Sigmoid colon (tissue), 7 donors: ENCODE results near the gene DTNA. TPM values are rescaled to one million over a fixed set of nuclear protein-coding genes. Genes with fewer than 3 reads are reported as not detected.
"Not testable (repeated sequence)": the region's sequence is repeated elsewhere in the genome, so short reads cannot be mapped to it uniquely, and the experiment has no call there.

Source experiments
- DNase-seq: peaks from one replicate; pipeline ENCODE4 v3.0.0-alpha.2; 2019
- H3K27ac ChIP-seq, 4 donors: fragments of 200-600 bp; sonication (generic); one replicate each; pipeline ENCODE4 v1.5.1; 2016 to 2019; ENCODE audit warnings: mild to moderate bottlenecking in 1 of 4
- H3K27me3 ChIP-seq, 3 donors: fragments of 200-600 bp; sonication (generic); one replicate each; pipeline ENCODE4 v1.5.1; 2019; ENCODE audit warnings: mild to moderate bottlenecking in 1 of 3
- H3K36me3 ChIP-seq, 4 donors: fragments of 200-600 bp; sonication (generic); one replicate each; pipeline ENCODE4 v1.5.1; 2016 to 2019
- H3K4me1 ChIP-seq, 4 donors: fragments of 200-600 bp; sonication (generic); one replicate each; pipeline ENCODE4 v1.5.1; 2017 to 2019
- H3K4me3 ChIP-seq, 4 donors: fragments of 200-600 bp; sonication (generic); one replicate each; pipeline ENCODE4 v1.5.1; 2017 to 2019; ENCODE audit warnings: mild to moderate bottlenecking in 2 of 4, moderate library complexity in 1 of 4
- H3K9me3 ChIP-seq, 4 donors: fragments of 200-600 bp in 3 of 4; sonication (generic) in 3 of 4; one replicate each; pipeline versions ENCODE4 v1.5.1 to v1.6.1; 2013 to 2019
- EP300 ChIP-seq, 4 donors: sonication (generic); formaldehyde crosslinking; IDR thresholded peaks; one replicate each; pipeline ENCODE4 v1.6.1; 2017; ENCODE audit warnings: antibody characterized with exemption in 4 of 4
- POLR2A ChIP-seq, 2 donors: fragments of 450-650 bp; IDR thresholded peaks; one replicate each; pipeline ENCODE4 v1.6.1; 2016; ENCODE audit warnings: antibody characterized with exemption in 2 of 2, mild to moderate bottlenecking in 2 of 2, moderate library complexity in 2 of 2
- POLR2AphosphoS5 ChIP-seq, 4 donors: sonication (generic); formaldehyde crosslinking; IDR thresholded peaks; one replicate each; pipeline ENCODE4 v1.6.1; 2017; ENCODE audit warnings: antibody characterized with exemption in 4 of 4
- WGBS, 2 donors: extraction: QIAGEN DNeasy Blood & Tissue Kit; methylation state at CpG; one replicate each; pipeline ENCODE4 v1.1.7; 2013; 5-methylcytosine and 5-hydroxymethylcytosine counted together
- intact Hi-C: fragments of 100-400 bp; cut with DNase I; formaldehyde crosslinking; loops from one replicate; pipeline ENCODE4 v1.15.1; 2023
- polyA plus RNA-seq, 3 donors: library from polyadenylated mRNA; stranded (reverse); fragments of 200-250 nt; gene quantifications; one replicate each; pipeline ENCODE4 v1.2.3, GENCODE V29; 2013
- total RNA-seq, 4 donors: library from RNA; depleted of rRNA; stranded (reverse); fragments of >200 nt; gene quantifications; one replicate each; pipeline ENCODE4 v1.1.0, GENCODE V29; 2016
- TF ChIP-seq, protein P1 (sequence below), 4 experiments: fragments of 450-650 bp in 3 of 4; fragments of 200-600 bp in 1 of 4; IDR thresholded peaks; one replicate each; pipeline ENCODE4 v1.5.1; 2016 to 2019; ENCODE audit warnings: antibody characterized with exemption in 4 of 4, mild to moderate bottlenecking in 3 of 4, moderate library complexity in 2 of 4
- donor health status: healthy with polysubstance abuse.
- donor health status: Bipolar disorder and iron deficiency.
- donor health status: healthy.

The DTNA gene
- total and polyA plus RNA-seq, 7 donors = 1.4 to 140 (median 71.9) TPM

DNA sequence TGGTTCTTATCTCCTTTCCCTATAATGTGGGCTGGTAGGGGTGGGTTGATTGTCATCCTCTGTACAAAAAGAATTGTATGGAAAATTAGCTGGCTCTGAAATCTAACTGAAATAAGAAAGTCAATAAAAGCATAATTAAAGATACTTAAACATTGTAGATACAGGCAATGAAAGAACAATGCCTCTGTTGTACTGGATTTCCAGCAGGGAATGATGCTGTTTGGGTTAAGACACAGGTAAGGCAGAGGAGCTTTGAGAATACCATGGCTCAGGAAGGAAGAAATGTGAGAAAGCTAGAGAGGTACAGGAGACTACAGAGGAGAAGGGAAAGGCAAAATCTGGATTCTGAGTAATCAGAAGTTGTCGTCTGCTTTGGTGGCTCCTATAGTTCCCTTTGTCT is 10.1 kb downstream of the DTNA start:
- Histone ChIP-seq H3K27me3 (no peaks in the 10 kb centered on the region), H3K9me3 (peaks cover 0 to 2% (median 1%) of the 10 kb centered on the region in 4 donors), H3K36me3 (no peaks in the 10 kb centered on the region), H3K4me1 (no peaks in the 10 kb centered on the region), H3K27ac (no peak overlapping the region), H3K4me3 (no peak overlapping the region)
- no peak for DNase-seq
- TF ChIP-seq POLR2AphosphoS5 (IDR thresholded peaks at IDR 0.05) (no peak), POLR2A (IDR thresholded peaks at IDR 0.05) (no peak), EP300 (IDR thresholded peaks at IDR 0.05) (no peak)
- TF ChIP-seq, protein P1, sequence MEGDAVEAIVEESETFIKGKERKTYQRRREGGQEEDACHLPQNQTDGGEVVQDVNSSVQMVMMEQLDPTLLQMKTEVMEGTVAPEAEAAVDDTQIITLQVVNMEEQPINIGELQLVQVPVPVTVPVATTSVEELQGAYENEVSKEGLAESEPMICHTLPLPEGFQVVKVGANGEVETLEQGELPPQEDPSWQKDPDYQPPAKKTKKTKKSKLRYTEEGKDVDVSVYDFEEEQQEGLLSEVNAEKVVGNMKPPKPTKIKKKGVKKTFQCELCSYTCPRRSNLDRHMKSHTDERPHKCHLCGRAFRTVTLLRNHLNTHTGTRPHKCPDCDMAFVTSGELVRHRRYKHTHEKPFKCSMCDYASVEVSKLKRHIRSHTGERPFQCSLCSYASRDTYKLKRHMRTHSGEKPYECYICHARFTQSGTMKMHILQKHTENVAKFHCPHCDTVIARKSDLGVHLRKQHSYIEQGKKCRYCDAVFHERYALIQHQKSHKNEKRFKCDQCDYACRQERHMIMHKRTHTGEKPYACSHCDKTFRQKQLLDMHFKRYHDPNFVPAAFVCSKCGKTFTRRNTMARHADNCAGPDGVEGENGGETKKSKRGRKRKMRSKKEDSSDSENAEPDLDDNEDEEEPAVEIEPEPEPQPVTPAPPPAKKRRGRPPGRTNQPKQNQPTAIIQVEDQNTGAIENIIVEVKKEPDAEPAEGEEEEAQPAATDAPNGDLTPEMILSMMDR (IDR thresholded peaks at IDR 0.05) = no peak
- intact Hi-C loops = no loop called here
- WGBS, 2 donors = 27 to 86% methylated on average over 1 of the region's 1 CpG

DNA sequence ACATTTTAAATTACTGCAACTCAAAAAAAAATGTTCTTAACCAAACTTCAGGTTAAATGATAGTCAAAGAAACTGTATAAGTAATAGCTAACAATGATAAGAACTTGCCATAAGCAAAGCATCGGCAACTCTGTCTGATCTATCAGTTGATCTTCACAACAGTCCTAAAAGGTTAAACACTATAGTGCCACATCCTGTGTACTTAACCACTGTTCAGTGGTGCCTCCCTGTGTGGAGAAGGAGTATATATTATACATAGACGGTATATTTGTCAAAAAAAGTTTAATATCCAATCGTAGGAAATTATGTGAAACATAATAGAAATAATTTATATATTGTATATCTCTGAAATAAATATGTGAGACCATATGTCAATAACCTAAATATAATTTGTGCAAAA is 13.0 kb downstream of the DTNA start:
- no peak for DNase-seq
- TF ChIP-seq POLR2AphosphoS5 (IDR thresholded peaks at IDR 0.05) = no peak
- no peak for TF ChIP-seq POLR2A (IDR thresholded peaks at IDR 0.05)
- no peak for TF ChIP-seq EP300 (IDR thresholded peaks at IDR 0.05)
- TF ChIP-seq, protein P1 (IDR thresholded peaks at IDR 0.05) = no peak
- WGBS, 2 donors = 22 to 58% methylated on average over 3 of the region's 3 CpGs
- Histone ChIP-seq H3K9me3 (peaks cover 0 to 2% (median 1%) of the 10 kb centered on the region in 4 donors), H3K4me1 (peaks cover 0 to 6% (median 3%) of the 10 kb centered on the region in 4 donors), H3K27ac (no peak overlapping the region), H3K36me3 (no peaks in the 10 kb centered on the region), H3K4me3 (no peak overlapping the region), H3K27me3 (no peaks in the 10 kb centered on the region)
- intact Hi-C loops = no loop called here

DNA sequence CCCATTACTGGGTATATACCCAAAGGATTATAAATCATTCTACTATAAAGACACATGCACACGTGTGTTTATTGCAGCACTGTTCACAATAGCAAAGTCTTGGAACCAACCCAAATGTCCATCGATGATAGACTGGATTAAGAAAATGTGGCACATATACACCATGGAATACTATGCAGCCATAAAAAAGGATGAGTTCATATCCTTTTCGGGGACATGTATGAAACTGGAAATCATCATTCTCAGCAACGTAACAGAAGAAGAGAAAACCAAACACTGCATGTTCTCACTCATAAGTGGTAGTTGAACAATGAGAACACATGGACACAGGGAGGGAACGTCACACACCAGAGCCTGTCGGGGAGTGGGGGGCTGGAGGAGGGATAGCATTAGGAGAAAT is 15.6 kb downstream of the DTNA start:
- H3K36me3 ChIP-seq, intact Hi-C loops, H3K27ac ChIP-seq, H3K4me3 ChIP-seq, H3K9me3 ChIP-seq, H3K27me3 ChIP-seq, DNase-seq: not testable (repeated sequence)
- H3K4me1 ChIP-seq = peaks cover 0 to 25% (median 19%) of the 10 kb centered on the region in 4 donors
- 72 to 92% methylated on average over 6 of the region's 6 CpGs for WGBS, 2 donors

DNA sequence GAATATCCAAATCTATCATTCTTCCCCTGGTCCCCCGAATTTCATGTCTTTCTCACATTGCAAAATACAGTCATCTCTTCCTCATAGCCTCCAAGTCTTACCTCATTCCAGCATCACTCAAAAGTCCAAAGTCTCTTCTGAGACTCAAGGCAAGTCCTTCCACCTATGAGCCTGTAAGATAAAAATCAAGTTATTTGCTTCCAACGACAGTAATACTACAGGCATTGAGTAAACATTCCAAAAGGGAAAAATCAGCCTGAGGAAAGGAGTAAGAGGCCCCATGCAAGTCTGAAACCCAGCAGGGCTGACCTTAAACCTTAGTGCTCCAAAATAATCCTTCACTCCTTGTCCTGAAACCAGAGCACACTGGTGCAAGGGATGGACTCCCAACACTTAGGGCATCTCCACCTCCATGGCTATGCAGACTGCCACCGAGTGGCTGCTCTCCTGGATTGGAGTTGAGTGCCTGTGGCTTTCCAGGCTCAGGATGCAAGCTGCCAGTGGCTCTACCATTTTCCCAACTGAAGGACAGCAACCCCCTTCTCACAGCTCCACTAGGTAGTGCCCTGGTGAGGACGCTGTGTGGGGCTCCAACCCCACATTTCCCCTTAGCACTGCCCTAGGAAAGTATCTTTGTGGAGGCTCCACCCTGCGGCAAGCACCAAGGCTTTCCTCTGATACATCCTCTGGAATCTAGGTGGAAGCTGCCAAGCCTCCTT is 16.3 kb downstream of the DTNA start:
- no peak overlapping the region for H3K27ac ChIP-seq
- WGBS, 2 donors = 57 to 64% methylated on average over 5 of the region's 5 CpGs
- peaks cover 0 to 2% (median 1%) of the 10 kb centered on the region in 4 donors for H3K9me3 ChIP-seq
- no peaks in the 10 kb centered on the region for H3K36me3 ChIP-seq
- TF ChIP-seq EP300 (IDR thresholded peaks at IDR 0.05) = no peak
- TF ChIP-seq POLR2AphosphoS5 (IDR thresholded peaks at IDR 0.05) = no peak
- TF ChIP-seq, protein P1 (IDR thresholded peaks at IDR 0.05) = no peak
- TF ChIP-seq POLR2A (IDR thresholded peaks at IDR 0.05) = no peak
- no peak for DNase-seq
- no peaks in the 10 kb centered on the region for H3K27me3 ChIP-seq
- peaks cover 0 to 28% (median 22%) of the 10 kb centered on the region in 4 donors for H3K4me1 ChIP-seq
- intact Hi-C loops = no loop called here
- H3K4me3 ChIP-seq = no peak overlapping the region

DNA sequence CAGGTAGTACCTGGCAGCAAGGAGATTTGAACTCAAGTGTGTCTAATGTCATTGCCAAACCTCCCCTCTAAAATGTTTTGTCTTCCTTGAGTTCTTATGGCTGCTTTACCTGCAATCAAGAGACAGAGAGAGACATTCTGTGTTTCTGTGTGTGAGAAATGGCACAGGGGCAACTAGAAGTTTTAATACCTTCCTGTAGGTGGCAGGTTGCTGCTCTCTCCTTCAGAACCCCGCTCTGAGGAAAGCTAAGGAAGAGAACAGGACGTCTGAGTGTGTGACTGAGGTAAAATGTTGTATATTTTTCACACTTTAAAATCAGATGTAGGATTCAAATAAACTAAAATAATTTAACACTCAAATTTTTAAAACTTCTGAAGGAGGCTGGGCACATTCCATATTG is 19.2 kb downstream of the DTNA start:
- DNase-seq = no peak
- intact Hi-C loops = no loop called here
- H3K4me3 ChIP-seq = no peak overlapping the region
- no peaks in the 10 kb centered on the region for H3K36me3 ChIP-seq
- H3K27me3 ChIP-seq = no peaks in the 10 kb centered on the region
- TF ChIP-seq POLR2AphosphoS5 (IDR thresholded peaks at IDR 0.05) = no peak
- TF ChIP-seq, protein P1 (IDR thresholded peaks at IDR 0.05) = peak; percentile 11 to 55 (median 34)
- H3K4me1 ChIP-seq = peaks cover 0 to 40% (median 25%) of the 10 kb centered on the region in 4 donors
- WGBS, 2 donors = 18 to 22% methylated on average over 2 of the region's 2 CpGs
- peak overlapping the region; percentile 3 to 58 (median 41) for H3K27ac ChIP-seq
- H3K9me3 ChIP-seq = peaks cover 0 to 2% (median 1%) of the 10 kb centered on the region in 4 donors
